Gastroesophageal sphincter (tissue), 4 donors: ENCODE measurements around the gene NRIP2. TPM values are rescaled to one million over a fixed set of nuclear protein-coding genes. Genes with fewer than 3 reads are reported as not detected.

Source experiments
- ATAC-seq: fragments of 150-250 bp; one replicate; pipeline ENCODE4 v1.9.1; 2016; ENCODE audit warnings: mild to moderate bottlenecking, moderate library complexity
- H3K27ac ChIP-seq, 4 donors: fragments of 200-600 bp; sonication (generic) in 3 of 4; 1 replicate in 3 of 4; 2 replicates in 1 of 4; pipeline ENCODE4 v1.5.1; 2016 to 2019
- H3K27me3 ChIP-seq: fragments of 200-600 bp; sonication (generic); one replicate; pipeline ENCODE4 v1.5.1; 2019
- H3K36me3 ChIP-seq, 2 donors: fragments of 200-600 bp; sonication (generic); one replicate each; pipeline ENCODE4 v1.5.1; 2019; ENCODE audit warnings: control low read depth in 1 of 2
- H3K4me1 ChIP-seq, 3 donors: fragments of 200-600 bp; sonication (generic); 1 replicate in 2 of 3; 2 replicates in 1 of 3; pipeline ENCODE4 v1.5.1; 2016 to 2019; ENCODE audit warnings: control low read depth in 2 of 3
- H3K4me3 ChIP-seq, 2 donors: fragments of 200-600 bp; sonication (generic); one replicate each; pipeline ENCODE4 v1.5.1; 2019; ENCODE audit warnings: mild to moderate bottlenecking in 1 of 2, moderate library complexity in 1 of 2
- H3K9me3 ChIP-seq, 3 donors: fragments of 200-600 bp; sonication (generic); one replicate each; pipeline ENCODE4 v1.5.1; 2017 to 2019; ENCODE audit warnings: control low read depth in 2 of 3
- EP300 ChIP-seq: sonication (generic); formaldehyde crosslinking; IDR thresholded peaks from one replicate; pipeline ENCODE4 v1.6.1; 2017; ENCODE audit warnings: antibody characterized with exemption, mild to moderate bottlenecking
- POLR2A ChIP-seq, 2 donors: fragments of 450-650 bp; IDR thresholded peaks; one replicate each; pipeline ENCODE4 v1.6.1; 2017; ENCODE audit warnings: antibody characterized with exemption in 2 of 2, mild to moderate bottlenecking in 2 of 2, moderate library complexity in 1 of 2
- POLR2AphosphoS5 ChIP-seq: sonication (generic); formaldehyde crosslinking; IDR thresholded peaks from one replicate; pipeline ENCODE4 v1.6.1; 2017; ENCODE audit warnings: antibody characterized with exemption
- WGBS, 2 donors: methylation state at CpG; one replicate each; pipeline ENCODE4 v1.1.5; 2018; ENCODE audit warnings: low coverage in 1 of 2; 5-methylcytosine and 5-hydroxymethylcytosine counted together
- total RNA-seq, 4 donors: library from RNA; depleted of rRNA; stranded (reverse); fragments of >200 nt; gene quantifications; one replicate each; pipeline ENCODE4 v1.1.0, GENCODE V29; 2016
- TF ChIP-seq, protein P1 (sequence below), 4 experiments: fragments of 200-600 bp in 2 of 4; fragments of 450-650 bp in 2 of 4; sonication (generic) in 1 of 4; IDR thresholded peaks; one replicate each; pipeline ENCODE4 v1.5.1; 2017 to 2019; ENCODE audit warnings: antibody characterized with exemption in 4 of 4, mild to moderate bottlenecking in 2 of 4, moderate library complexity in 2 of 4

NRIP2 gene
- total RNA-seq, 4 donors from 2014 or later, result 1.4 to 5.7 (median 1.9) TPM

DNA sequence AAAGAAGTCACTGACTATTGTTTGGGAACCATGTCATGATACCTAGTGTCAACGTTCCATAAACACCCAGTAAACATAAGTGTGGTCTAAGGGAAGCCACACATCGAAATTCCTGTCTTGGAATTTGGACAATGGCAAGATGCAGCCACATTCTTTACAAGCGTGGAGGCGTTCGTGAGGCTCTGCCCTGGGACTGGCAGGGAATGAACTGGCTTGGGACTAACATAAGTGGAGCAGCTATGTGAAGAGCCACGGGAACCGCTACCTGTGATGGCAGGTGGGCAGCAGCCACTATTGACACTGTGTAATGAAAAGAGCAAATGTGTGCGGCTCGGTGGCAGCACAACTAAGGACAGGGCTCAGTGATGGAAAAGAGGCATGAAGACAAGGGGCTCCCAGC is 10.0 kb upstream of the NRIP2 start:
- Histone ChIP-seq H3K27me3 (no peaks in the 10 kb centered on the region), H3K4me3 (no peak overlapping the region), H3K36me3 (peaks cover 0 to 31% of the 10 kb centered on the region in 2 donors), H3K27ac (peak overlapping the region in 3 of 4 donors; percentile 24 to 56 (median 54)), H3K4me1 (peaks cover 0 to 5% (median 0%) of the 10 kb centered on the region in 3 donors), H3K9me3 (no peaks in the 10 kb centered on the region)
- ATAC-seq, result no peak
- WGBS, 2 donors, result 33 to 84% methylated on average over 1 to 8 of the region's 9 CpGs
- TF ChIP-seq POLR2AphosphoS5 (no peak), POLR2A (IDR thresholded peaks at IDR 0.05) (no peak), EP300 (no peak)
- TF ChIP-seq, protein P1, sequence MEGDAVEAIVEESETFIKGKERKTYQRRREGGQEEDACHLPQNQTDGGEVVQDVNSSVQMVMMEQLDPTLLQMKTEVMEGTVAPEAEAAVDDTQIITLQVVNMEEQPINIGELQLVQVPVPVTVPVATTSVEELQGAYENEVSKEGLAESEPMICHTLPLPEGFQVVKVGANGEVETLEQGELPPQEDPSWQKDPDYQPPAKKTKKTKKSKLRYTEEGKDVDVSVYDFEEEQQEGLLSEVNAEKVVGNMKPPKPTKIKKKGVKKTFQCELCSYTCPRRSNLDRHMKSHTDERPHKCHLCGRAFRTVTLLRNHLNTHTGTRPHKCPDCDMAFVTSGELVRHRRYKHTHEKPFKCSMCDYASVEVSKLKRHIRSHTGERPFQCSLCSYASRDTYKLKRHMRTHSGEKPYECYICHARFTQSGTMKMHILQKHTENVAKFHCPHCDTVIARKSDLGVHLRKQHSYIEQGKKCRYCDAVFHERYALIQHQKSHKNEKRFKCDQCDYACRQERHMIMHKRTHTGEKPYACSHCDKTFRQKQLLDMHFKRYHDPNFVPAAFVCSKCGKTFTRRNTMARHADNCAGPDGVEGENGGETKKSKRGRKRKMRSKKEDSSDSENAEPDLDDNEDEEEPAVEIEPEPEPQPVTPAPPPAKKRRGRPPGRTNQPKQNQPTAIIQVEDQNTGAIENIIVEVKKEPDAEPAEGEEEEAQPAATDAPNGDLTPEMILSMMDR (IDR thresholded peaks at IDR 0.05), result no peak

DNA sequence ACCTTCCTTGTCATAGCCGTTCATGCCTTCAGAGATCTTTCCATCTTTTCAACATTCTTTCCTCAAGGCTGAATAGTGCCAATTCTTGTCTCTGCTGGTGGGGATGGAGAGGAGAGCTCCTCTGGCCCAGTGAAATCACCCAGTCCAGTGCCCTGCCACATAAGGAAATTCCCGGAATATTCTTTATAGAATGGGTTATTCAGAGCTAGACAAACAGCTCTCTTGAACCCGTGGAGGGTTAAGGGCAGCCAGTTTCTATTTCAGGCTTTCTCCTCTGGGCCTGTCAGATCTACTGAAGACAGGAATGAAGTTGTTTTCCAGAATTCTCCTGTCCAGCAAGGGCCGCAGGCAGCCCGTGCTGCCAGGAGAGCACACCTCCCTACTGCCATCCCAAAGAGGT is 8.1 kb upstream of the NRIP2 start:
- peaks cover 0 to 44% of the 10 kb centered on the region in 2 donors for H3K36me3 ChIP-seq
- peaks cover 0 to 5% (median 0%) of the 10 kb centered on the region in 3 donors for H3K4me1 ChIP-seq
- H3K9me3 ChIP-seq, result no peaks in the 10 kb centered on the region
- no peaks in the 10 kb centered on the region for H3K27me3 ChIP-seq
- H3K4me3 ChIP-seq, result no peak overlapping the region
- 58 to 59% methylated on average over 2 to 4 of the region's 5 CpGs for WGBS, 2 donors
- H3K27ac ChIP-seq, result peak overlapping the region in 3 of 4 donors; percentile 24 to 70 (median 56)
- ATAC-seq, result no peak
- TF ChIP-seq POLR2A (IDR thresholded peaks at IDR 0.05), result no peak
- TF ChIP-seq POLR2AphosphoS5, result no peak
- TF ChIP-seq, protein P1 (IDR thresholded peaks at IDR 0.05), result no peak
- TF ChIP-seq EP300, result no peak

DNA sequence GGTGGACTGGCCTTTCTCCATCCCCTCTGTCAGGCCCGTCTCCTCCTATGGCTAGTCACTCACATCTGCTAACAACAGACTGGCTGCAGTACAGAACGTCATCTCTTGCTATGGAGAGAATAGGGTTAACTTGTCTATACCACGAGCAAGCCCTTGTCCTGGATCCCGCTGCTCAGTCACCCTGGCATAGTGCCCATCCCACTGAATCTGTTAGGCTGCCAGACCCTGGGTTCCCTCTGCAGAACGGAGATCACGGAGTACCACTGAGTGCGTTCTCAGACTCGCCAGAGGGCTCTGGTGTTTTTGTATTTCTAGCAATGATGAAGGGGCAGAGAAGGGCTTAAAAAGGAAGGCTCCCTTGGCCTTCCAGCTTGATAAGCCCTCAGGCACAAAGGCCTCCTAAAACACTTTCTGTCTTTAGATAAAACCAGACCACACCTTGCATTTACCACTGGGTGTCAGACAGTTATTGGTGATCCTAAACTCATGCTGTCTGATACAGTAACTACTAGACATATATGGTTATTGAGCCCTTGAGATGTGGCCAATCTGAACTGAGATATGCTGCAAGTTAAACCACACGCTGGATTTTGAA is 6.3 kb upstream of the NRIP2 start:
- Histone ChIP-seq H3K27ac (no peak overlapping the region), H3K4me3 (no peak overlapping the region), H3K36me3 (peaks cover 0 to 47% of the 10 kb centered on the region in 2 donors), H3K27me3 (peaks cover 13% of the 10 kb centered on the region), H3K4me1 (peaks cover 0 to 4% (median 0%) of the 10 kb centered on the region in 3 donors), H3K9me3 (no peaks in the 10 kb centered on the region)
- WGBS, 2 donors, result 10 to 45% methylated on average over 1 to 4 of the region's 9 CpGs
- no peak for ATAC-seq
- TF ChIP-seq EP300 (no peak), POLR2AphosphoS5 (no peak), POLR2A (IDR thresholded peaks at IDR 0.05) (no peak)
- TF ChIP-seq, protein P1 (IDR thresholded peaks at IDR 0.05), result no peak

DNA sequence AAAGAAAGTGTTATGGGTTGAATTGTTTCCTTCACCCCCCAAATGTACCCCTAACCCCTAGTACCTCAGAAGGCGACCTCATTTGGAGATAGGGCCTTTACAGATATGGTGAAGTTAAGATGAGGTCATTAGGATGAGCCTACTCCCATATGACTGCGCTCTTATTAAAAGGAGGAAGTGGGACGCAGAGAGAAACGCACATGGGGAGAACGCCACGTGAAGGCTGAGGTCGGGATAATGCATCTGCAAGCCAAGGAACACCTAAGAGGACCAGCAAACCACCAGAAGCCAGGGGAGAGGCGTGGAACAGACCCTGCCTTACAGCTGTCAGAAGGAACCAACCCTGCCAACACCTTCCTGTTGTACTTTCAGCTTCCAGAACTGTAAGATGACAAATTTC is 1.7 kb upstream of the NRIP2 start:
- no peak for TF ChIP-seq POLR2AphosphoS5
- TF ChIP-seq EP300, result no peak
- TF ChIP-seq, protein P1 (IDR thresholded peaks at IDR 0.05), result no peak
- TF ChIP-seq POLR2A (IDR thresholded peaks at IDR 0.05), result no peak
- ATAC-seq, result no peak
- Histone ChIP-seq H3K36me3 (peaks cover 0 to 34% of the 10 kb centered on the region in 2 donors), H3K9me3 (no peaks in the 10 kb centered on the region), H3K4me3 (no peak overlapping the region), H3K27ac (no peak overlapping the region), H3K4me1 (peaks cover 0 to 13% (median 10%) of the 10 kb centered on the region in 3 donors), H3K27me3 (peaks cover 24% of the 10 kb centered on the region)
- 87 to 90% methylated on average over 4 to 7 of the region's 8 CpGs for WGBS, 2 donors

DNA sequence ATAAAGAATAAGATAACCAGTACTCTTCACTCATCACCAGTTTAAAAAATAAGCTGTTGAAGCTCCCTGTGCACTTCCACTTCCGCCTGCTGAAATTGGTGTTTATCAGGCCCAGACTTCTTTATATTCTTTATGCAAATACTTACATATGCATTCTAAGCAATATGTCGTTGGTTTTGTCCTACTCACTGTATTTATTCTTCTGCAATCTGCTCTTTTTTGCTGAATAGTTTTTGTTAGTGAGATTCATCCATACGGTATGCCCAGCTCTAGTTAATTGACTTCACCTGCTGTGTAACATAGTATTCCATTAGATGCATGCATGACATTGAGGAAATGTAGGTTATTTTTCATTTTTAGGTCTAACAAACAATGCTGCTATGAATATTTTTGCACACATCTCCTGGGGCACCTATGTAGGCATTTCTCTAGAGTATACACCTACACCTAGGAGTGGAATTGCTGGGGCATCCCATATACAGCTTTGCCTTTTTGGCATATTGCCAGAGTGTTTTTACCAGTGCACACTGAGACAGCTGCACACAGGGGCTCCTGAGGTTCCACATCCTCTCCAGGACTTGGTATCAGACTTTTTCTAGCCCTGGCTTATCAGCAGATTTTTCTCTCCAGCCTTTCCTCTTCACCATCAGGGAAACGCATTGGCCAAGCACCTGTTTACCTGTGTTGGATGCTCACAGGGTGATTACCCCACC is 1.0 kb upstream of the NRIP2 start:
- peaks cover 0 to 13% (median 10%) of the 10 kb centered on the region in 3 donors for H3K4me1 ChIP-seq
- peaks cover 24% of the 10 kb centered on the region for H3K27me3 ChIP-seq
- no peaks in the 10 kb centered on the region for H3K9me3 ChIP-seq
- H3K4me3 ChIP-seq, result no peak overlapping the region
- no peak overlapping the region for H3K27ac ChIP-seq
- peaks cover 0 to 35% of the 10 kb centered on the region in 2 donors for H3K36me3 ChIP-seq
- TF ChIP-seq POLR2AphosphoS5, result no peak
- 55 to 57% methylated on average over 3 to 4 of the region's 4 CpGs for WGBS, 2 donors
- ATAC-seq, result no peak
